H1 (cell line): ENCODE measurements around the gene PCDHGA8. TPM values are rescaled to one million over a fixed set of nuclear protein-coding genes. Genes with fewer than 3 reads are reported as not detected.

Experiments
- CTCF ChIA-PET: fragments of 300-600 bp; sonication (Branson Sonifier 250); formaldehyde crosslinking; loops from one replicate; lab custom pipeline; 2021; ENCODE audit not compliant: partially characterized antibody; lab: Charles Lee
- POLR2A ChIA-PET: fragments of 300-600 bp; sonication (Branson Sonifier 250); formaldehyde crosslinking; loops from one replicate; lab custom pipeline; 2021; ENCODE audit warnings: inconsistent platforms; ENCODE audit not compliant: partially characterized antibody; lab: Charles Lee
- DNase-seq, 2 experiments: peaks; one replicate each; pipeline versions ENCODE4 v3.0.0 to v3.0.0-alpha.2; 2010 to 2022; ENCODE audit warnings: low spot score in 2 of 2, low read depth in 1 of 2, mixed read lengths in 1 of 2
- FAIRE-seq: peaks from 2 replicates; lab custom pipeline; 2011; peaks lifted over from hg19 to GRCh38; lab: Jason Lieb, UNC
- H2AFZ ChIP-seq: 2 replicates; pipeline ENCODE4 v1.8.1; 2012; ENCODE audit warnings: low read length, inconsistent platforms
- H2AK5ac ChIP-seq: 2 replicates; pipeline ENCODE4 v1.6.1; 2013; ENCODE audit warnings: low read depth, low read length
- H2BK120ac ChIP-seq: replicated peaks from 2 replicates; pipeline ENCODE3; 2013; ENCODE audit warnings: low read depth, low read length, inconsistent platforms
- H2BK12ac ChIP-seq: 2 replicates; pipeline ENCODE4 v1.6.1; 2013; ENCODE audit warnings: low read depth, low read length
- H2BK15ac ChIP-seq: 2 replicates; pipeline ENCODE4 v1.6.1; 2013; ENCODE audit warnings: low read length
- H2BK20ac ChIP-seq: 2 replicates; pipeline ENCODE4 v1.6.1; 2013; ENCODE audit warnings: low read length
- H2BK5ac ChIP-seq: 2 replicates; pipeline ENCODE4 v1.6.1; 2013; ENCODE audit warnings: low read depth, low read length
- H3K14ac ChIP-seq: 2 replicates; pipeline ENCODE4 v1.6.1; 2013; ENCODE audit warnings: inconsistent platforms; ENCODE audit not compliant: insufficient read length
- H3K18ac ChIP-seq: 2 replicates; pipeline ENCODE4 v1.6.1; 2013; ENCODE audit warnings: low read length; ENCODE audit errors: extremely low read depth
- H3K23ac ChIP-seq: 2 replicates; pipeline ENCODE4 v1.6.1; 2013; ENCODE audit warnings: inconsistent platforms; ENCODE audit not compliant: insufficient read length
- H3K23me2 ChIP-seq: 2 replicates; pipeline ENCODE4 v1.6.1; 2013; ENCODE audit warnings: low read depth, low read length
- H3K27ac ChIP-seq: 2 replicates; pipeline ENCODE4 v1.6.1; 2011; ENCODE audit warnings: low read depth, low read length, inconsistent platforms
- H3K27me3 ChIP-seq, 4 experiments: replicated peaks in 1 of 4; 1 replicate in 1 of 4; 2 replicates in 3 of 4; pipeline versions ENCODE4 v1.6.1 to v1.8.1; 2011 to 2013; ENCODE audit warnings: low read length in 3 of 4, mild to moderate bottlenecking in 3 of 4, inconsistent platforms in 2 of 4, mixed read lengths in 2 of 4, moderate library complexity in 1 of 4; ENCODE audit not compliant: control insufficient read depth in 3 of 4, insufficient read depth in 3 of 4; ENCODE audit errors: extremely low read depth in 1 of 4
- H3K36me3 ChIP-seq, 4 experiments: 2 replicates each; pipeline versions ENCODE4 v1.6.1 to v1.8.1; 2011 to 2013; ENCODE audit warnings: mild to moderate bottlenecking in 4 of 4, low read length in 3 of 4, moderate library complexity in 2 of 4, control low read depth in 1 of 4, inconsistent platforms in 1 of 4; ENCODE audit not compliant: insufficient read depth in 4 of 4, control insufficient read depth in 2 of 4
- H3K4ac ChIP-seq: replicated peaks from 2 replicates; pipeline ENCODE3; 2013; ENCODE audit warnings: low read length, low read depth, mixed read lengths, inconsistent platforms; ENCODE audit not compliant: insufficient read length
- H3K4me1 ChIP-seq, 4 experiments: replicated peaks in 1 of 4; 1 replicate in 1 of 4; 2 replicates in 3 of 4; pipeline versions ENCODE4 v1.6.1 to v1.8.1; 2011 to 2013; ENCODE audit warnings: low read length in 3 of 4, inconsistent platforms in 2 of 4, mixed read lengths in 1 of 4; ENCODE audit not compliant: insufficient read depth in 4 of 4, control insufficient read depth in 3 of 4
- H3K4me2 ChIP-seq, 2 experiments: 2 replicates each; pipeline versions ENCODE4 v1.6.1 to v1.8.1; 2011 to 2013; ENCODE audit warnings: low read depth in 2 of 2, low read length in 2 of 2, control low read depth in 1 of 2, inconsistent platforms in 1 of 2, mild to moderate bottlenecking in 1 of 2; ENCODE audit not compliant: insufficient read depth in 1 of 2
- H3K4me3 ChIP-seq, 4 experiments: fragments of 200-600, 300-600 bp in 1 of 4; sonication (generic), shearing (Covaris generic), sonication (Bioruptor Twin) in 1 of 4; 2 replicates each; pipeline versions ENCODE4 v1.5.1 to v1.8.1; 2011 to 2016; ENCODE audit warnings: low read length in 4 of 4, low read depth in 3 of 4, control low read depth in 2 of 4, inconsistent platforms in 2 of 4, mild to moderate bottlenecking in 2 of 4, mixed read lengths in 1 of 4, moderate library complexity in 1 of 4; ENCODE audit not compliant: insufficient read depth in 2 of 4; ENCODE audit errors: extremely low read depth in 1 of 4
- H3K56ac ChIP-seq: replicated peaks from 2 replicates; pipeline ENCODE3; 2013; ENCODE audit warnings: low read depth, mild to moderate bottlenecking, mixed read lengths, low read length, inconsistent platforms; ENCODE audit not compliant: insufficient read length
- H3K79me1 ChIP-seq: 2 replicates; pipeline ENCODE4 v1.6.1; 2013; ENCODE audit warnings: low read depth, low read length, control low read depth
- H3K79me2 ChIP-seq, 2 experiments: 2 replicates each; pipeline versions ENCODE4 v1.6.1 to v1.8.1; 2012 to 2013; ENCODE audit warnings: low read length in 2 of 2, mild to moderate bottlenecking in 2 of 2, inconsistent platforms in 1 of 2; ENCODE audit not compliant: insufficient read depth in 2 of 2, control insufficient read depth in 1 of 2
- H3K9ac ChIP-seq, 4 experiments: replicated peaks in 1 of 4; 1 replicate in 1 of 4; 2 replicates in 3 of 4; pipeline versions ENCODE4 v1.6.1 to v1.8.1; 2011 to 2013; ENCODE audit warnings: low read depth in 3 of 4, low read length in 3 of 4, control low read depth in 2 of 4, mild to moderate bottlenecking in 2 of 4, moderate library complexity in 2 of 4, inconsistent platforms in 1 of 4; ENCODE audit errors: extremely low read depth in 1 of 4
- H3K9me3 ChIP-seq, 2 experiments: 2 replicates each; pipeline versions ENCODE4 v1.6.1 to v1.8.1; 2012 to 2013; ENCODE audit warnings: mild to moderate bottlenecking in 2 of 2, moderate library complexity in 2 of 2, control low read depth in 1 of 2, inconsistent platforms in 1 of 2, low read depth in 1 of 2, low read length in 1 of 2, mixed read lengths in 1 of 2; ENCODE audit not compliant: insufficient read depth in 2 of 2
- H4K20me1 ChIP-seq, 2 experiments: replicated peaks in 1 of 2; 2 replicates each; pipeline versions ENCODE3 to v1.8.1; 2011 to 2013; ENCODE audit warnings: inconsistent platforms in 2 of 2, low read length in 2 of 2, mild to moderate bottlenecking in 1 of 2; ENCODE audit not compliant: insufficient read depth in 2 of 2, control insufficient read depth in 1 of 2
- H4K5ac ChIP-seq: 2 replicates; pipeline ENCODE4 v1.6.1; 2013; ENCODE audit warnings: low read length, low read depth, mixed read lengths, inconsistent platforms; ENCODE audit not compliant: insufficient read length
- H4K8ac ChIP-seq: 2 replicates; pipeline ENCODE4 v1.8.0; 2013; ENCODE audit warnings: mild to moderate bottlenecking, moderate library complexity, low read length, inconsistent platforms; ENCODE audit not compliant: insufficient read depth; ENCODE audit errors: extremely low read depth
- H4K91ac ChIP-seq: replicated peaks from 2 replicates; pipeline ENCODE3; 2013; ENCODE audit warnings: low read length, mixed read lengths, inconsistent platforms; ENCODE audit not compliant: insufficient read length
- ATF2 ChIP-seq: IDR thresholded peaks from 2 replicates; pipeline ENCODE4 v1.6.1; 2012; ENCODE audit warnings: low read length, inconsistent platforms
- CBX5 ChIP-seq: fragments of 300-800, 300-1000 bp; sonication (generic); IDR thresholded peaks from 2 replicates; pipeline ENCODE4 v1.7.1; 2016; ENCODE audit warnings: antibody characterized with exemption, low read length, low read depth
- EZH2 ChIP-seq: fragments of 200-600 bp; sonication (generic); IDR thresholded peaks from 2 replicates; pipeline ENCODE4 v1.7.1; 2012; ENCODE audit warnings: low read depth, mild to moderate bottlenecking, moderate library complexity, low read length, inconsistent platforms; ENCODE audit not compliant: severe bottlenecking
- FOSL1 ChIP-seq: IDR thresholded peaks from 2 replicates; pipeline ENCODE4 v1.6.1; 2011; ENCODE audit warnings: mild to moderate bottlenecking, low read depth, low read length, moderate library complexity; ENCODE audit not compliant: insufficient read depth
- HDAC6 ChIP-seq: IDR thresholded peaks from one replicate; pipeline ENCODE4 v1.7.1; 2012; ENCODE audit warnings: low read depth, mild to moderate bottlenecking, inconsistent platforms, low read length, moderate library complexity
- MAFK ChIP-seq: IDR thresholded peaks from 2 replicates; pipeline ENCODE4 v1.6.1; 2012; ENCODE audit warnings: low read depth, mild to moderate bottlenecking, improper control_type of control experiment, low read length
- MAX ChIP-seq: IDR thresholded peaks from 2 replicates; pipeline ENCODE4 v1.6.1; 2012; ENCODE audit warnings: inconsistent platforms
- RAD21 ChIP-seq, 2 experiments: IDR thresholded peaks in 1 of 2; conservative IDR thresholded peaks in 1 of 2; 2 replicates each; pipeline ENCODE4 v1.6.1; 2011; ENCODE audit warnings: low read depth in 2 of 2, low read length in 2 of 2, improper control_type of control experiment in 1 of 2, inconsistent platforms in 1 of 2, mild to moderate bottlenecking in 1 of 2, moderate library complexity in 1 of 2
- SIRT6 ChIP-seq: IDR thresholded peaks from one replicate; pipeline ENCODE4 v1.7.1; 2012; ENCODE audit warnings: low read length, inconsistent platforms
- SP4 ChIP-seq: IDR thresholded peaks from 2 replicates; pipeline ENCODE4 v1.6.1; 2012; ENCODE audit warnings: low read length, inconsistent platforms
- TAF1 ChIP-seq: IDR thresholded peaks from 2 replicates; pipeline ENCODE4 v1.6.1; 2011; ENCODE audit warnings: mild to moderate bottlenecking, low read depth, low read length
- TEAD4 ChIP-seq: IDR thresholded peaks from 2 replicates; pipeline ENCODE4 v1.6.1; 2012; ENCODE audit warnings: low read depth, low read length, inconsistent platforms, mixed read lengths
- WGBS, 2 experiments: shearing (Covaris generic) in 1 of 2; methylation state at CpG; one replicate each; pipeline versions ENCODE4 v1.1.6 to v1.1.7; 2013 to 2015; ENCODE audit warnings: low lambda C conversion rate in 2 of 2, mixed read lengths in 2 of 2, inconsistent platforms in 1 of 2, low coverage in 1 of 2, missing lambda C conversion rate in 1 of 2; ENCODE audit not compliant: insufficient replicate concordance in 2 of 2, insufficient coverage in 1 of 2, insufficient read length in 1 of 2; ENCODE audit errors: extremely low coverage in 1 of 2, missing lambda C conversion rate in 1 of 2; 5-methylcytosine and 5-hydroxymethylcytosine counted together
- polyA plus RNA-seq, 7 experiments: library from polyadenylated mRNA; depleted of rRNA in 3 of 7; stranded (reverse) in 5 of 7; unstranded in 2 of 7; fragments of >200 nt in 5 of 7; fragments of 200-250 nt in 2 of 7; gene quantifications; 1 replicate in 5 of 7; 2 replicates in 1 of 7; 4 replicates in 1 of 7; pipeline versions ENCODE4 v1.2.1 to v1.2.3, GENCODE V29; 2011 to 2013; ENCODE audit warnings: missing spikeins in 2 of 7, mixed read lengths in 2 of 7
- total RNA-seq: library from RNA; stranded (reverse); fragmentation: NEBNext Ultra II Directional; extraction: Animal tissue kit (Norgen Biotek cat#: 25700); gene quantifications from 2 replicates; pipeline ENCODE4 v1.2.1, GENCODE V29; 2021

PCDHGA8 gene
- total and polyA plus RNA-seq, 2 of the 8 experiments (the other 6 are each of a cell fraction or from before 2014, with no cell fraction given): 0.79 to 1.4 TPM

- DNase-seq: no peak
- no peak overlapping the region for H2BK12ac ChIP-seq
- peaks cover 0 to 30% (median 3%) of the 10 kb centered on the region in 4 experiments; a peak in 3 of 8 replicates for H3K36me3 ChIP-seq
- no peak overlapping the region for H3K14ac ChIP-seq
- H2AFZ ChIP-seq: no peak overlapping the region
- H3K4ac ChIP-seq: no peak overlapping the region
- no peak overlapping the region for H4K91ac ChIP-seq
- H3K79me2 ChIP-seq: no peaks in the 10 kb centered on the region; a peak in 1 of 4 replicates
- H4K20me1 ChIP-seq: no peaks in the 10 kb centered on the region
- H2BK5ac ChIP-seq: no peak overlapping the region
- H3K4me2 ChIP-seq: peak overlapping the region in 1 of 2 experiments; percentile 48; a peak in 2 of 4 replicates
- H4K5ac ChIP-seq: no peak overlapping the region
- no peak overlapping the region for H2BK15ac ChIP-seq
- no peak overlapping the region for H2BK120ac ChIP-seq
- POLR2A ChIA-PET: interaction anchor here (1.2 to 2.6 kb wide), 7 partner anchors 13 to 143 kb away, joined by 3 to 14 read pairs (median 7); no protein-coding TSS in a partner anchor
- H4K8ac ChIP-seq: no peak overlapping the region
- no peaks in the 10 kb centered on the region; a peak in 1 of 7 replicates for H3K4me1 ChIP-seq
- FAIRE-seq: no peak
- H3K23me2 ChIP-seq: no peaks in the 10 kb centered on the region
- no peak overlapping the region for H3K23ac ChIP-seq
- no peak overlapping the region for H2AK5ac ChIP-seq
- no peak overlapping the region for H3K18ac ChIP-seq
- peaks cover 0 to 12% (median 6%) of the 10 kb centered on the region in 4 experiments; a peak in 4 of 7 replicates for H3K27me3 ChIP-seq
- H3K79me1 ChIP-seq: no peaks in the 10 kb centered on the region
- peaks cover 38 to 44% of the 10 kb centered on the region in 2 experiments for H3K9me3 ChIP-seq
- no peak overlapping the region for H3K27ac ChIP-seq
- no peak overlapping the region for H2BK20ac ChIP-seq
- CTCF ChIA-PET: interaction anchor here (0.6 to 23.3 kb wide), 47 partner anchors 9 to 229 kb away, joined by 3 to 1236 read pairs (median 5); partner anchors contain the start of genes PCDHB10, PCDHB11, PCDHB14 and PCDHB15
- H3K9ac ChIP-seq: no peak overlapping the region
- WGBS, 2 experiments: 84% methylated on average over 13 of the region's 13 CpGs; no CpG with 5 or more reads in 1 of the 2 experiments
- H3K4me3 ChIP-seq: peak overlapping the region; percentile 15 to 52 (median 32); a peak in 6 of 8 replicates
- H3K56ac ChIP-seq: no peak overlapping the region
- TF ChIP-seq MAFK (no peak), MAX (no peak), CBX5 (no peak), ATF2 (no peak), TAF1 (no peak), EZH2 (no peak), HDAC6 (no peak), SP4 (no peak), TEAD4 (no peak), SIRT6 (no peak), RAD21 (IDR thresholded peaks at IDR 0.05 in 1 of 2, conservative IDR thresholded peaks at IDR 0.05 in 1 of 2; ENCODE audit: low read depth in 2 of 2, low read length in 2 of 2) (no peak), FOSL1 (no peak)
These were observed 29.0 kb downstream of the PCDHGA8 start for GRCh38 chr5:141421489-141421855.
